ENCODE data around the gene CCNK.

The CCNK gene

GRCh38 chr14:99546234-99546879 is 65.1 kb downstream of the CCNK start:
- DNase-seq (ENCODE audit: low spot score) = no peak
- Mint-ChIP-seq H3K4me3 (no peak overlapping the region), H3K9me3 (no peaks in the 10 kb centered on the region), H3K4me1 (ENCODE audit: low read depth) (no peaks in the 10 kb centered on the region), H3K36me3 (ENCODE audit: low read depth) (no peaks in the 10 kb centered on the region), H3K27ac (no peak overlapping the region), H3K27me3 (ENCODE audit: low read depth) (no peaks in the 10 kb centered on the region)

GRCh38 chr14:99548255-99548654 is 67.0 kb downstream of the CCNK start:
- H3K4me1 Mint-ChIP-seq (ENCODE audit: low read depth) = no peaks in the 10 kb centered on the region
- no peaks in the 10 kb centered on the region for H3K9me3 Mint-ChIP-seq
- no peaks in the 10 kb centered on the region for H3K27me3 Mint-ChIP-seq (ENCODE audit: low read depth)
- H3K4me3 Mint-ChIP-seq = no peak overlapping the region
- DNase-seq (ENCODE audit: low spot score) = no peak
- H3K27ac Mint-ChIP-seq = no peak overlapping the region
- no peaks in the 10 kb centered on the region for H3K36me3 Mint-ChIP-seq (ENCODE audit: low read depth)

GRCh38 chr14:99548871-99549515 is 67.8 kb downstream of the CCNK start:
- H3K9me3 Mint-ChIP-seq = no peaks in the 10 kb centered on the region
- H3K27me3 Mint-ChIP-seq (ENCODE audit: low read depth) = no peaks in the 10 kb centered on the region
- no peaks in the 10 kb centered on the region for H3K4me1 Mint-ChIP-seq (ENCODE audit: low read depth)
- DNase-seq (ENCODE audit: low spot score) = no peak
- H3K27ac Mint-ChIP-seq = no peak overlapping the region
- H3K36me3 Mint-ChIP-seq (ENCODE audit: low read depth) = no peaks in the 10 kb centered on the region
- H3K4me3 Mint-ChIP-seq = no peak overlapping the region

GRCh38 chr14:99549684-99550083 is 68.5 kb downstream of the CCNK start:
- no peaks in the 10 kb centered on the region for H3K9me3 Mint-ChIP-seq
- H3K4me1 Mint-ChIP-seq (ENCODE audit: low read depth) = no peaks in the 10 kb centered on the region
- H3K36me3 Mint-ChIP-seq (ENCODE audit: low read depth) = no peaks in the 10 kb centered on the region
- H3K4me3 Mint-ChIP-seq = no peak overlapping the region
- H3K27me3 Mint-ChIP-seq (ENCODE audit: low read depth) = no peaks in the 10 kb centered on the region
- H3K27ac Mint-ChIP-seq = no peak overlapping the region
- DNase-seq (ENCODE audit: low spot score) = no peak

- Mint-ChIP-seq H3K9me3 (no peaks in the 10 kb centered on the region), H3K4me1 (ENCODE audit: low read depth) (no peaks in the 10 kb centered on the region), H3K4me3 (no peak overlapping the region), H3K27ac (no peak overlapping the region), H3K36me3 (ENCODE audit: low read depth) (no peaks in the 10 kb centered on the region), H3K27me3 (ENCODE audit: low read depth) (no peaks in the 10 kb centered on the region)
- DNase-seq (ENCODE audit: low spot score) = no peak
These were observed 69.3 kb downstream of the CCNK start for GRCh38 chr14:99550387-99550992.

GRCh38 chr14:99551034-99551922 is 70.1 kb downstream of the CCNK start:
- Mint-ChIP-seq H3K9me3 (no peaks in the 10 kb centered on the region), H3K27ac (no peak overlapping the region), H3K4me3 (no peak overlapping the region), H3K4me1 (ENCODE audit: low read depth) (no peaks in the 10 kb centered on the region), H3K36me3 (ENCODE audit: low read depth) (no peaks in the 10 kb centered on the region), H3K27me3 (ENCODE audit: low read depth) (no peaks in the 10 kb centered on the region)
- no peak for DNase-seq (ENCODE audit: low spot score)

GRCh38 chr14:99552021-99552553 is 70.9 kb downstream of the CCNK start:
- DNase-seq (ENCODE audit: low spot score) = no peak
- Mint-ChIP-seq H3K9me3 (no peaks in the 10 kb centered on the region), H3K27ac (no peak overlapping the region), H3K36me3 (ENCODE audit: low read depth) (no peaks in the 10 kb centered on the region), H3K4me3 (no peak overlapping the region), H3K4me1 (ENCODE audit: low read depth) (no peaks in the 10 kb centered on the region), H3K27me3 (ENCODE audit: low read depth) (no peaks in the 10 kb centered on the region)

- Mint-ChIP-seq H3K27me3 (ENCODE audit: low read depth) (no peaks in the 10 kb centered on the region), H3K4me1 (ENCODE audit: low read depth) (no peaks in the 10 kb centered on the region), H3K4me3 (no peak overlapping the region), H3K36me3 (ENCODE audit: low read depth) (no peaks in the 10 kb centered on the region), H3K9me3 (no peaks in the 10 kb centered on the region), H3K27ac (no peak overlapping the region)
- DNase-seq (ENCODE audit: low spot score) = no peak
These were observed 71.5 kb downstream of the CCNK start for GRCh38 chr14:99552572-99553216.

- Mint-ChIP-seq H3K9me3 (no peaks in the 10 kb centered on the region), H3K27ac (no peak overlapping the region), H3K36me3 (ENCODE audit: low read depth) (no peaks in the 10 kb centered on the region), H3K27me3 (ENCODE audit: low read depth) (no peaks in the 10 kb centered on the region), H3K4me3 (no peak overlapping the region), H3K4me1 (ENCODE audit: low read depth) (no peaks in the 10 kb centered on the region)
- no peak for DNase-seq (ENCODE audit: low spot score)
These were observed 73.0 kb downstream of the CCNK start for GRCh38 chr14:99554184-99554583.

GRCh38 chr14:99554757-99555531 is 73.7 kb downstream of the CCNK start:
- H3K27ac Mint-ChIP-seq = no peak overlapping the region
- no peaks in the 10 kb centered on the region for H3K36me3 Mint-ChIP-seq (ENCODE audit: low read depth)
- no peak for DNase-seq (ENCODE audit: low spot score)
- H3K4me3 Mint-ChIP-seq = no peak overlapping the region
- no peaks in the 10 kb centered on the region for H3K27me3 Mint-ChIP-seq (ENCODE audit: low read depth)
- H3K4me1 Mint-ChIP-seq (ENCODE audit: low read depth) = no peaks in the 10 kb centered on the region
- no peaks in the 10 kb centered on the region for H3K9me3 Mint-ChIP-seq

- Mint-ChIP-seq H3K27me3 (ENCODE audit: low read depth) (no peaks in the 10 kb centered on the region), H3K4me3 (no peak overlapping the region), H3K9me3 (no peaks in the 10 kb centered on the region), H3K4me1 (ENCODE audit: low read depth) (no peaks in the 10 kb centered on the region), H3K27ac (no peak overlapping the region), H3K36me3 (ENCODE audit: low read depth) (no peaks in the 10 kb centered on the region)
- no peak for DNase-seq (ENCODE audit: low spot score)
These were observed 75.1 kb downstream of the CCNK start for GRCh38 chr14:99556134-99556791.

GRCh38 chr14:99559286-99559990 is 78.2 kb downstream of the CCNK start:
- H3K4me1 Mint-ChIP-seq (ENCODE audit: low read depth) = no peaks in the 10 kb centered on the region
- no peaks in the 10 kb centered on the region for H3K36me3 Mint-ChIP-seq (ENCODE audit: low read depth)
- no peak overlapping the region for H3K4me3 Mint-ChIP-seq
- H3K27ac Mint-ChIP-seq = no peak overlapping the region
- DNase-seq (ENCODE audit: low spot score) = no peak
- H3K9me3 Mint-ChIP-seq = no peaks in the 10 kb centered on the region
- no peaks in the 10 kb centered on the region for H3K27me3 Mint-ChIP-seq (ENCODE audit: low read depth)
